IPS-18c (cell line): Measurements from ENCODE around the gene GNAQ.

Experiments
- H3K4me3 ChIP-seq: 2 replicates; pipeline ENCODE4 v1.7.0; 2013; ENCODE audit warnings: low read depth, mild to moderate bottlenecking, low read length, moderate library complexity; ENCODE audit not compliant: insufficient read depth
- H3K9me3 ChIP-seq: one replicate; pipeline ENCODE4 v1.6.1; 2013; ENCODE audit warnings: mild to moderate bottlenecking, low read length, moderate library complexity; ENCODE audit not compliant: control insufficient read depth, insufficient read depth

Gene GNAQ

DNA sequence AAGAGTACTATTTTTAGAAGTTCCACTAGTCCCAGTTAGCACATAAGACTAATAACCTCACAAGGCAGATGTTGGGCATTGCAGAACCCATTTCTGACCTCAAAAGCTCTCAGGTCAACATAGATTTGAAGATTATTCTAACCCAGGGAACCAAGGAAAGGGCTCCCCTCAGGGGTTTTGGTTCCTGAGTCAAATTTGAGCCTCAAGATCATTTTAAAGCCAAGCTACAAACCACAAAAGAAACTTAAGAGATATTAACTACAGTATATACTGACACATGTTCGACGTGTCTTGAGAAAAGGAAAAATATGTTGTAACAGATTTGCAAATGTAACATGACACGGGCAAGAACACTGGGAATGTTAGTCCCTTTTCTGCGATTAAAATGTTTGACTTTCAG, 88.6 kb downstream of the GNAQ start:
- no peak overlapping the region for H3K4me3 ChIP-seq

GRCh38 chr9:77939149-77939668, 92.4 kb downstream of the GNAQ start:
- no peak overlapping the region for H3K4me3 ChIP-seq
- H3K9me3 ChIP-seq = no peaks in the 10 kb centered on the region

More for the DNA sequence above, 88.6 kb downstream of the GNAQ start:
- no peaks in the 10 kb centered on the region for H3K9me3 ChIP-seq

GRCh38 chr9:77938163-77938562, 93.4 kb downstream of the GNAQ start:
- Histone ChIP-seq H3K9me3 (no peaks in the 10 kb centered on the region), H3K4me3 (no peak overlapping the region)

DNA sequence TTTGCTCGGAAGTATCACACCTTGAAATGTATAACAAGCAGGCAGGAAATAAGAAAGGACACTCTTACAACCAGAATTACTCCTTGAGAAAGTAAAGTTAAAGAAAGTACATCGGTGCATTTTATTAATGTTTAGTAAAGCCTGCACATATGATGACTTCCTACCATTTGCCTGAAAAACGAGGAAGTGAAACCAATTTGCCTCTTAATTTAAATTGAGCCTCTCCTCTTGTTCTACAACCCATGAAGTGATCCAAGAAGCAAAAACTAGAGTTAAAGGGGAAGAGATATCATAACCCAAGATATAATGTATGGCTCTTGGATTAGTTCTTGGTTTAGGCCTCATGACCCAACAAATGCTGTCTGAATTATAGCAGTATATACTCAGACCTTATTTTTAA, 95.6 kb downstream of the GNAQ start:
- Histone ChIP-seq H3K9me3 (no peaks in the 10 kb centered on the region), H3K4me3 (no peak overlapping the region)

DNA sequence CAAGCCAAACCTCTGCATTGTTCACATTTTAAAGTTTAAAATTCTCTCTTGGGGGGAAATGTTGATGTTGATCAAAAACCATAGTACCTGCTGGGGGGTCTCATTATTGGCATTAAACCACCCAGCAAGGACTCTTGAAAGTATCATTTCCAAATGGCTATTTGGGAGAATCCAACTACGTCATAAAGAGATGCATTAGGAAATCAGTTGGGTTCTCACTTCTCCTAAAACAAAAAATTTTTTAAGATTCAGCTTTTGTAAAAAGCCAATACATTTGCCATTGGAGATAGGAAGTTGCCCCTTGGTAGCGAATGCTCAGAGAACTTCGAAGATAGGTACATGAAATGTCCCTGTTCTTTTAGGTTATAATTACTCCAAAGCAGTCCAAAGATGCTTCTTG, 96.4 kb downstream of the GNAQ start:
- Histone ChIP-seq H3K4me3 (no peak overlapping the region), H3K9me3 (no peaks in the 10 kb centered on the region)

DNA sequence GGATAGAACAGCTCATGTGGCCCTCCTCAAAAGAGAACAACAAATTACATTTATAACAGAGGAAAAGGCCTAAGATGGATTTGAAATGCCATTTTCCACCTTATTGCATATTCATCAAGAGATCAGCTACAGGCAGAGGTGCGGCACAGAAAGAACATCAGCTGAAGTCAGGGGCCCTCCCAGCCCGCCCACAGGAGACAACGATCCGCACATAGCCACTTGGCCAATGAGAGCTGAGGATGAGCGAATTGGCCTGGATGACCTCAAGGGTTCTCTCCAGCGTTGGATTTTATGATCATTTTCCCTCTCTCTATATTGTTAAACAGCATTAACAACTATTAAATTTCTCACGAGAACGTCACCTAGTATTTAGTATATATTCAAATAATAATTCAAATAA, 97.6 kb downstream of the GNAQ start:
- H3K4me3 ChIP-seq = no peak overlapping the region
- H3K9me3 ChIP-seq = no peaks in the 10 kb centered on the region

GRCh38 chr9:77933019-77933418, 98.6 kb downstream of the GNAQ start:
- Histone ChIP-seq H3K4me3 (no peak overlapping the region), H3K9me3 (no peaks in the 10 kb centered on the region)

- H3K4me3 ChIP-seq = no peak overlapping the region
- no peaks in the 10 kb centered on the region for H3K9me3 ChIP-seq
These were observed 101.7 kb downstream of the GNAQ start for GRCh38 chr9:77929942-77930341.

- no peak overlapping the region for H3K4me3 ChIP-seq
These were observed 104.3 kb downstream of the GNAQ start for GRCh38 chr9:77927265-77927664.

DNA sequence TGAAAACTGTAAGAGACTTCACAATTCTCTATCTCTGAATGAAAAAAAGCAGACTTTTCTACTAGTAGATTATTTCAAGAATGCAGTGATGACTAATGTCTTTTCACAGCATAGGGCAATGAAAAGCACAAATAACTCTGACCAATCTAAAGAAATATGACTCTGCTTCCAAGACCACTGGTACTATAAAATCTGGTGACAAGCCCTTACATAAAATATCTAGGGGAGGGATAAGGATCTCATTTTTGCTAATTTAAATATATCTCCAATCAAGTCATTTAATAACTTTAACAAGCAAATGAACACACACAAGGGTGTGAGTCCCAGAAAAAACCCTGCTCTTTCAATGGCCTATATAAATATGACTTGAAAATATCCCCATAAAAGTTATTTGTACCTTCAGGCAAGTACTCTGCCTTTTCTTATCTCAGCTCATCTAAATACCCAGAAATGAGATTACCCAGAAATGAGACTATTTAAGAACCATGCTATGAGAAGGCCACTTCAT, 105.2 kb downstream of the GNAQ start:
- no peak overlapping the region for H3K4me3 ChIP-seq

More at GRCh38 chr9:77927265-77927664, 104.3 kb downstream of the GNAQ start:
- no peaks in the 10 kb centered on the region for H3K9me3 ChIP-seq

GRCh38 chr9:77922591-77922990, 109.0 kb downstream of the GNAQ start:
- no peak overlapping the region for H3K4me3 ChIP-seq

More for the DNA sequence above, 105.2 kb downstream of the GNAQ start:
- no peaks in the 10 kb centered on the region for H3K9me3 ChIP-seq

DNA sequence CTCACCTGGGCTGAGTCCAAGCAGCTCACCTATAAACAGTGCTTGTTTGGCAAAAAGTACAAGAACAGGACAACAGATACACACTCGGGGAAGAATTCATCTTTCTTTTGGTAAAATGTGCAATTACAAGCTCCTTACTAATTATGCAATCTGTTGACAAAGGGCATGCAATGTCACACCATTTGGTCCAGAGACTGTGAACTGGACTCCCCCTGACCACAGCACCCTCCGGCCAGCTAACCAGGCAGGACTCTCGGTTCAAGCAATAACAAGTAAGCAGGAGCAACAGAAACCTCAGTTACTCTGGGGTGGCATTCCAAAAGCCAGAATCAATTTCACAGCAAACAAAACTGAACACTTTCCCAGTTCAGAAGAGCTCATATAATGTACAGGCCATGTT, 113.8 kb downstream of the GNAQ start:
- H3K4me3 ChIP-seq = no peak overlapping the region
- H3K9me3 ChIP-seq = no peaks in the 10 kb centered on the region

More at GRCh38 chr9:77922591-77922990, 109.0 kb downstream of the GNAQ start:
- H3K9me3 ChIP-seq = no peaks in the 10 kb centered on the region

DNA sequence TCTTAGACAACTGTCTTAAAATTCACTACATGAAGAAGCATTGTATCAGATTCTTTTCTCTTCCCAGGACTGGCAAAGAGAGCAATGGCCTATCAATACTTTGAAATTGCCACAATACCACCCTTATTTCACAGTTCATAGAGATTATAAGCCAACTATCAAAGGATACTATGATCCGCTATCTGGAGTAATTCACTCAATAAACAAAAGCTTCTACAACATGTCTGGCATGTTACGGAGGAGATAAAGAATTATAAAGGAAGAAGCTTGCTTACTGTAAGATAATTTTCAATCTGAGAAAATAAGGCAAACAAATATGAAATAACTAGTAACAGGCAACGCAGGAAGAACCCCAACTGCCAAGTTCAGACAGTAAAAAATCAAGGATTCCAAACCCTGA, 114.8 kb downstream of the GNAQ start:
- Histone ChIP-seq H3K9me3 (no peaks in the 10 kb centered on the region), H3K4me3 (no peak overlapping the region)

GRCh38 chr9:77916410-77916819, 115.2 kb downstream of the GNAQ start:
- Histone ChIP-seq H3K4me3 (no peak overlapping the region), H3K9me3 (no peaks in the 10 kb centered on the region)

DNA sequence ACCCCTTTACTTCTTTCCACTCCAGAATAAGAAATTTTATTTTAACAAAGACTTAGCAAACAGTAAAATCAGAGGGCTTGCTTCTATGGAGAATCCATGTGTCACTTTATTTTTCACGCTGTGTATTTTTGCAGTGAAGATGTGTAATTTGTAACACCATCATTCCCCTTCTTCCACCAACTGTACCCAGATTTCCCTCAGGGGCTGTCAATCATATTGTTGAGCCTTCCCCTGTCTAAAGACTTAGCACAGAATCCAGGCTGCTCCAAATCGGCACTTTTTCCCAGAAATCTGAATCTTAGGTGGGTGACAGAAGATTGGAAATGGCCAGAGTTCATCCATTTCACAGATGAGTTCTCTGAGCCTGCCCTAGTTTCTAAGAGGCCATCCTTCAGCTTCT, 115.9 kb downstream of the GNAQ start:
- no peaks in the 10 kb centered on the region for H3K9me3 ChIP-seq

DNA sequence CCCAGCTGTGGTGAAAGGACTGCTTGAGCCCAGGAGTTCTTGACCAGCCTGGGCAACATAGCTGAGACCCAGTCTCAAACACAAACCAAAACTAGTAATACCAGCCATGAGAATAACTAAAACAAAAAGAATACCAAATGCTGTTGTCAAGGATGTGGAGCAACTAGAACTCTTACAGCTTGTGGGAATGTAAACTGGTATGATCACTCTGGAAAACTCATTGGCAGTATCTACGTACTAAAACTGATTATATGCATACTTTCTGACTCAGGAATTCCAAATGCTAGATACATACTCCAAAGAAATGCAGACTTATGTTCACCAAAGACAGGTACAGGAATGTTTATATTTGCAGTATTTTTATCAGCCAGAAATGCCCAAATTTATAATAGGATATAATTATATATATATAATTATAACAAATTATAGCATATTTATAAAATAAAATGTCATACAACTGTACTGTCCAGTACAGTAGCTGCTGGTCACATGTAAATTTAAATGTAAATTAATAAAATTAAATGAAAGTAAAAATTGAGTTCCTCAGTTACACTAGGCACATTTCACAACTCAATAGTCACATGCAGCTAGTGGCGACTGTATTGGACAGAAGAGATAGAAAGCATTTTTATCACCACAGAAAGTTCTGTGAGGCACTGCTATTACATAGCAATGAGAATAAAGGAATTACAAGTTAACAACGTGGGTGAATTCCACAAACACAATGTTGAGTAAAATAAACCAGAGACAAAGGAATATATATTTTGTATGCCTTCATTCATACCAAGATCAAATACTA, 118.5 kb downstream of the GNAQ start:
- Histone ChIP-seq H3K4me3 (no peak overlapping the region), H3K9me3 (no peaks in the 10 kb centered on the region)

More for the DNA sequence above, 115.9 kb downstream of the GNAQ start:
- H3K4me3 ChIP-seq = no peak overlapping the region

GRCh38 chr9:77911928-77912327, 119.7 kb downstream of the GNAQ start:
- no peaks in the 10 kb centered on the region for H3K9me3 ChIP-seq
- H3K4me3 ChIP-seq = no peak overlapping the region

DNA sequence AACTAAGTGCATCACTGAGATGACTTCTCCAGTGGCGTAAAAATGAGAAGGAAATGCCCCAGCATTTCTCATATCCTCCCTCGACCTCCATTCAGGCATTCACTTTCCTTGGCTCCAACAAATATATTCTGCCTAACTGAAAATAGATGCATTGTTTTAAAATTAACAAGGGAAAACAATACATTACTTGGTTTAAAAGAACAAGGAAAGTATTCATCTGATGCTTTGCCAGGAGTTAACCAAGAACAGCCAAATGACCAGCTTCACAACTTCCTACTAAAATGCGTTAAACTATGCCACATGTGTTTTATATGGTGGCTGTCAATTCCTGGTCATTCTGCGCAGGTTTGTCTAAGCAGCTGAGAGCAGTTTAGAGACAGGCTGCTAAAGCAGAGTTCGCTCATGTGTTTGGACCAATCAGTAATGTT, 121.4 kb downstream of the GNAQ start:
- no peaks in the 10 kb centered on the region for H3K9me3 ChIP-seq
- H3K4me3 ChIP-seq = no peak overlapping the region
